IPS-15b (cell line): ENCODE measurements around the gene C2CD4D.
"Not testable (repeated sequence)": the region's sequence is repeated elsewhere in the genome, so short reads cannot be mapped to it uniquely, and the experiment has no call there.

ENCODE experiments used
- H3K27me3 ChIP-seq: one replicate; pipeline ENCODE4 v1.6.1; 2013; ENCODE audit warnings: low read length; ENCODE audit not compliant: control insufficient read depth, insufficient read depth
- H3K36me3 ChIP-seq: one replicate; pipeline ENCODE4 v1.6.1; 2013; ENCODE audit warnings: low read length; ENCODE audit not compliant: control insufficient read depth, insufficient read depth
- H3K4me1 ChIP-seq: one replicate; pipeline ENCODE4 v1.6.1; 2013; ENCODE audit warnings: mild to moderate bottlenecking, low read length; ENCODE audit not compliant: control insufficient read depth, insufficient read depth
- H3K4me3 ChIP-seq: one replicate; pipeline ENCODE4 v1.5.1; 2013; ENCODE audit warnings: low read depth, low read length
- H3K9ac ChIP-seq: one replicate; pipeline ENCODE4 v1.6.1; 2013; ENCODE audit warnings: low read depth, mild to moderate bottlenecking, low read length
- H3K9me3 ChIP-seq: one replicate; pipeline ENCODE4 v1.6.1; 2013; ENCODE audit warnings: mild to moderate bottlenecking, low read length; ENCODE audit not compliant: control insufficient read depth, insufficient read depth

Gene C2CD4D

DNA sequence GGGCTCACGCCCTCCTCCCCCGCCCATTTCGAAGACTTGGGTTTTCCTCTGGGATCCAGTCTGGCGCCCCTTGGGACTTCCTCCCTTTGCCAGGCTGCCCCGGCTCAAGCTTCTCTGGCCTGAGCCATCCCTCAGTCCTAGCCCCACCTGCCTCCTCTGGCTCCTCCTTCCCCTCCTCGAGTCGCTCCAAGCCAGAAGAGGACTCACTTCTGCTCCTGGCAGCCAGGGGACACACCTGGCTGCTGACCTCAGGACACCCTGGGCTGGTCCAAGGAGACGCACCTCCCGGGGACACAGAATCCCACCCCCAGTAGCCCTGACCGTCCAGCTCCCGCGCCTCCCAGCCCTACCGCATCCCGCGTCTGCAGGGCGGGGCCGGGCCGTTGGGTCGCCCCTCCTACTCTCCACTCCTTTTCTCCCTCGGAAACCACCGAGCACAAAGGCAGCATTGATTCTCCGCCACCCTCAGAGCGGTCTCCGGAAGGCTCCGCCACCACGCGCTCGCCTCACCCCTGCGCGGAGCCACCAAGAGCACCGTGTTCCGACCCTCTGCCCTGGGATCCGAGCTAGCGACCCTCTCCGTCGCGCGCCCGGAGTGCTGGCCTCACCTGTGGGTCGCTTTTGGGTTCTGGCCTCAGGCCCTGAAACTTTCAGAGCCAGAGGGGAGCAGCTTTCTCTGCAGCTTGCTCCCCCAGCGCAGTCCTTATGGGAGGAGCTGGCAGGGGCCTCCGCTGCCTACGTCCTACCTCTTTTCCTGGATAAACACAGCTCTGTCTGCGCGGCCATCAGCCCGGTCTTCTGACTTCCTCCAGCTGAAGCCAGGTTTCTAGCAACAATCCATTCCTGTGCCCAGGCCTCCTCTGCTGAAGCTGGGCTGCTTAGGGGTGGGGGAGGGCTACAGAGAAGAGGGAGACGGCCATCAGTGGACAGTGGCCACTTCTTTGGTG lies at the start of gene C2CD4D:
Gene C2CD4D, minus strand, starts transcription at position 364 of the 947 bp plus-strand sequence. CDS start 831 bp downstream, outside the sequence.
- Histone ChIP-seq H3K4me3 (peak within 1 kb of the TSS; percentile 76), H3K27me3 (peaks cover 35% of the 10 kb centered on the region), H3K9me3 (no peaks in the 10 kb centered on the region), H3K9ac (peak within 1 kb of the TSS; percentile 87), H3K4me1 (peaks cover 8% of the 10 kb centered on the region), H3K36me3 (no peaks in the 10 kb centered on the region)

- H3K9ac ChIP-seq: no peak overlapping the region
- no peaks in the 10 kb centered on the region for H3K9me3 ChIP-seq
- H3K4me1 ChIP-seq: no peaks in the 10 kb centered on the region
- no peak overlapping the region for H3K4me3 ChIP-seq
- H3K27me3 ChIP-seq: no peaks in the 10 kb centered on the region
- peaks cover 3% of the 10 kb centered on the region for H3K36me3 ChIP-seq
Measured at GRCh38 chr1:151888972-151889570, 49.5 kb upstream of the C2CD4D start.

DNA sequence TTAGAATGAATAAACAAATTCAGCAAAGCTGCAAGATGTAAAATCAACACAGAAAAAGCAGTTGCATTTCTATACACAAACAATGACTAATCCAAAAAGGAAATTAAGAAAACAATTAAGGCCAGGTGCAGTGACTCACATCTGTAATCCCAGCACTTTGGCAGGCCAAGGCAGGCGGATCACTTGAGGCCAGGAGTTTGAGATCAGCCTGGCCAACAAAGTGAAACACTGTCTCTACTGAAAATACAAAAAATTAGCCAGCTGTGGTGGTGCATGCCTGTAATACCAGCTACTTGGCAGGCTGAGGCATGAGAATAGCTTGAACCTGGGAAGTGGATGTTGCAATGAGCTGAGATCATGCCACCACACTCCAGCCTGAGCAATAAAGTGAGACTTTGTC lies 47.4 kb upstream of the C2CD4D start:
- Histone ChIP-seq H3K36me3 (no peaks in the 10 kb centered on the region), H3K9ac (no peak overlapping the region), H3K4me1 (no peaks in the 10 kb centered on the region), H3K27me3 (no peaks in the 10 kb centered on the region), H3K9me3 (no peaks in the 10 kb centered on the region), H3K4me3 (no peak overlapping the region)

DNA sequence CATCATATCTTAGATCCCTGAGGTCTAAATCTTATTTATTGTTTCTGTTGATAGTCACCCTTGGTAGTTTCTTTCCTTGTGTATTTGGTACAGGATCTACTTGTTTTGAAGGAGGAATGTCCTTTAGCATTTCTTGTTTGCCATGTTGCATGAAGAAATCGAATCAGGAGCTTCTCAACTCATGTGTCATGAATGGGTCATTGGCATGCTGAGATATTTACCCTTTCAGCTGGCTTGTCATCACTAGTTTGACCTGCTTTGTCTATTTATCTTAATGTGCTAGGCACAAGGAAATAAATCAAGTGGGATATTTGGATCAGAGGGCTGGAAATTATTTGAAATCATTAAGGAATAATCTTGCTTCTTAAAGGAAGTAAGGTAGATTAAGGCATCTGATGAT lies 45.9 kb upstream of the C2CD4D start:
- Histone ChIP-seq H3K4me3 (no peak overlapping the region), H3K4me1 (no peaks in the 10 kb centered on the region), H3K36me3 (no peaks in the 10 kb centered on the region), H3K9ac (no peak overlapping the region), H3K27me3 (no peaks in the 10 kb centered on the region), H3K9me3 (no peaks in the 10 kb centered on the region)

- H3K4me3 ChIP-seq, H3K36me3 ChIP-seq, H3K27me3 ChIP-seq, H3K9ac ChIP-seq, H3K9me3 ChIP-seq, H3K4me1 ChIP-seq: not testable (repeated sequence)
Measured at GRCh38 chr1:151884879-151885278, 45.3 kb upstream of the C2CD4D start.

DNA sequence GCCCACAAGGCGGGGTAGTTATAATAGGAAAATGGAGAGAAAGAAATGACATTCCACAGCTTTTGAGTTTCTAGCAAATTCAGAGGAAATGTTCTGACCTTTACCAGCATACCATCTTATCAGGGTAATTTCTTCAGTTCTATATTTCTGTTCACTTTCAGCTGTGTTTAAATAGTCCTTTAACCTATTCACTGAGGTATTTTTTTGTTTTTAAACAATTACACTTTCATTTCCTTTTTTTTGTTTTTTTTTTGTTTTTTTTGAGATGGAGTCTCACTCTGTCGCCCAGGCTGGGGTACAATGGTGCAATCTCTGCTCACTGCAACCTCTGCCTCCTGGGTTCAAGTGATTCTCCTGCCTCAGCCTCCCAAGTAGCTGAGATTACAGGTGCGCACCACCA lies 44.8 kb upstream of the C2CD4D start:
- H3K4me3 ChIP-seq, H3K9me3 ChIP-seq, H3K4me1 ChIP-seq, H3K36me3 ChIP-seq, H3K9ac ChIP-seq, H3K27me3 ChIP-seq: not testable (repeated sequence)

- not testable (repeated sequence) for H3K36me3 ChIP-seq, H3K27me3 ChIP-seq, H3K4me3 ChIP-seq, H3K9ac ChIP-seq, H3K9me3 ChIP-seq, H3K4me1 ChIP-seq
Measured at GRCh38 chr1:151883898-151884297, 44.3 kb upstream of the C2CD4D start.

DNA sequence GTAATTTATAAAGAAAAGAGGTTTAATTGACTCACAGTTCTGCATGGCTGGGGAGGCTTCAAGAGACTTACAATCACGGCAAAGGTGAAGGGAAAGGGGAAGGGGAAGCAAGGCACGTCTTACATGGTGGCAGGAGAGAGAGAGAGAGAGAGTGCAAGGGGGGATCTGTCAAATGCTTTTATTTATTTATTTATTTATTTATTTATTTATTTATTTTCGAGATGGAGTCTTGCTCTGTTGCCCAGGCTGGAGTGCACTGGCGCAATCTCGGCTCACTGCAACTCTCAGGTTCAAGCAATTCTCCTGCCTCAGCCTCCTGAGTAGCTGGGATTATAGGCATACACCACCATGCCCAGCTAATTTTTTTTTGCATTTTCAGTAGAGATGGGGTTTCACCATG lies 43.3 kb upstream of the C2CD4D start:
- not testable (repeated sequence) for H3K4me1 ChIP-seq, H3K9me3 ChIP-seq, H3K36me3 ChIP-seq, H3K9ac ChIP-seq, H3K27me3 ChIP-seq, H3K4me3 ChIP-seq

- H3K9ac ChIP-seq: no peak overlapping the region
- H3K36me3 ChIP-seq: no peaks in the 10 kb centered on the region
- no peaks in the 10 kb centered on the region for H3K9me3 ChIP-seq
- no peaks in the 10 kb centered on the region for H3K4me1 ChIP-seq
- no peak overlapping the region for H3K4me3 ChIP-seq
- H3K27me3 ChIP-seq: no peaks in the 10 kb centered on the region
Measured at GRCh38 chr1:151882466-151882865, 42.8 kb upstream of the C2CD4D start.

DNA sequence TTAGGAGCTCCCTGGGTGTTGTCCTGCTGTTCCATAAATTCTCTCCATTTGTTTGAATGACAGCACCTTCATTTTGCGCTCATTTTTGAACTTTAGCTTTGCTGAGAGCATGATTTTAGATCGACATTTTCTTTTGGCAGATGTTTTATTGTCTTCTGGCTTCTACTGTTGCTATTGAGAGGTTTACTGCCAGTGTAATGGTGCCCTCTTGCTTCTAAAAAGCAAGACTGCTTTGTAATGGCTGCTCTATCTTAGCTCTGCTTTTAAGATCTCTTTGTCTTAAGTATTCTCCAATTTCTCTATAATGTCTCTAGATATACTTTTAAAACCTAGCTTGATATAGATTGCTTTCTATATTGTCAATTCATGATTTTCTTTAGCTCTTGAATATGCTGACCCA lies 41.9 kb upstream of the C2CD4D start:
- no peaks in the 10 kb centered on the region for H3K36me3 ChIP-seq
- H3K9me3 ChIP-seq: no peaks in the 10 kb centered on the region
- no peaks in the 10 kb centered on the region for H3K4me1 ChIP-seq
- H3K4me3 ChIP-seq: no peak overlapping the region
- no peak overlapping the region for H3K9ac ChIP-seq
- H3K27me3 ChIP-seq: no peaks in the 10 kb centered on the region

DNA sequence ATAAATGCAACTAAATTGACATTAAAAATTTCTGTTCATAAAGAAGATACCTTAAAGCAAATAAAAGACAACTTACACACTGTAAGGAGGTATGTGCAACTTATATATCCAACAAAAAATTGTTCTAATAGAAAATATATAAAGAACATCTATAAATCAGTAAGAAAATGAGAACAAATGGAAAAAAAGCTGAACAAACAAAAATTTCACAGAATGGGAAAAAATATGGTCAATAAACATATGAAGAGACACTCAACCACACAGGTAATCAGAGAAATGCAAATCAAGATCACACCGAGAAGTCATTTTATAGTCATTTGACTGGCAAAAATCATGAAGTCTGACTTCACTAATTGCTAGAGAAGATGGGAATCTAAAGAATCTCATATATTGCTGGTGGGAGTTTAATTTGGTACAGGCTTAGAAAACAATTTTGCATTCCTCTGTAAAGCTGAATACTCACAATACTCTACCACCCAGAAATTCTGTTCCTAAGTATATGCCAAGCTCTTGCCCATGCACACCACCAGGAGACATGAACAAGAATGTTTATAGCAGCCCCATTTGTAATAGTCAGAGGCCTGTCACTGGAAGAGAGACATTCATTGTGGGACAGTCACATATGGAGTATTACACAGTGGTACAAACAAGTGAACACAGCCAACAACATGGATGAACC lies 35.9 kb upstream of the C2CD4D start:
- H3K4me3 ChIP-seq: no peak overlapping the region
- H3K27me3 ChIP-seq: no peaks in the 10 kb centered on the region
- H3K9me3 ChIP-seq: no peaks in the 10 kb centered on the region
- no peak overlapping the region for H3K9ac ChIP-seq
- no peaks in the 10 kb centered on the region for H3K36me3 ChIP-seq
- H3K4me1 ChIP-seq: no peaks in the 10 kb centered on the region

GRCh38 chr1:151872776-151873175 lies 33.2 kb upstream of the C2CD4D start:
- H3K4me3 ChIP-seq, H3K4me1 ChIP-seq, H3K27me3 ChIP-seq, H3K9me3 ChIP-seq, H3K36me3 ChIP-seq, H3K9ac ChIP-seq: not testable (repeated sequence)
